Tibial nerve (tissue), 4 donors: Measurements from ENCODE around the gene LRRC59.

Experiments used
- EP300 ChIP-seq, 2 donors: sonication (generic); formaldehyde crosslinking; IDR thresholded peaks; one replicate each; pipeline ENCODE4 v1.6.1; 2017; ENCODE audit warnings: antibody characterized with exemption in 2 of 2, mild to moderate bottlenecking in 1 of 2
- POLR2A ChIP-seq, 2 donors: fragments of 450-650 bp; IDR thresholded peaks; one replicate each; pipeline ENCODE4 v1.6.1; 2017; ENCODE audit warnings: antibody characterized with exemption in 2 of 2, mild to moderate bottlenecking in 2 of 2, moderate library complexity in 2 of 2
- TF ChIP-seq, protein P1 (sequence below), 5 experiments: fragments of 200-600 bp in 3 of 5; fragments of 450-650 bp in 2 of 5; sonication (generic) in 3 of 5; IDR thresholded peaks; one replicate each; pipeline ENCODE4 v1.5.1; 2016 to 2019; ENCODE audit warnings: antibody characterized with exemption in 5 of 5, mild to moderate bottlenecking in 3 of 5, moderate library complexity in 2 of 5

DNA sequence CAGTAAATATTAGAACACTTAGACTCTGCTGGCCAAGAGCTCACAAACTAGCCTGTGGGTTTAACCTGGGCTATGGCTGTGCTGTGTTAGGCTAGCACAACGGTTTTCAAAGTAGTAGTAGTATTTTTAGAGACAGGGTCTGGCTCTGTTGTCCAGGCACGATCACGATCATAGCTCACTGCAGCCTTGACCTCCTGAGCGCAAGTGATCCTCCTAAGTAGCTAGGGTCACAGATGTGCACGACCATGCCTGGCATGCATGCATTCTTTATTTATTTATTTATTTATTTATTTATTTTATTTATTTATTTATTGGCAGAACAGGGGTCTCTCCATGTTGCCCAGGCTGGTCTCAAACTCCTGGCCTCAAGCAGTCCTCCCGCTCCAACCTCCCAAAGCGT lies 34.7 kb downstream of the LRRC59 start:
- TF ChIP-seq, protein P1, sequence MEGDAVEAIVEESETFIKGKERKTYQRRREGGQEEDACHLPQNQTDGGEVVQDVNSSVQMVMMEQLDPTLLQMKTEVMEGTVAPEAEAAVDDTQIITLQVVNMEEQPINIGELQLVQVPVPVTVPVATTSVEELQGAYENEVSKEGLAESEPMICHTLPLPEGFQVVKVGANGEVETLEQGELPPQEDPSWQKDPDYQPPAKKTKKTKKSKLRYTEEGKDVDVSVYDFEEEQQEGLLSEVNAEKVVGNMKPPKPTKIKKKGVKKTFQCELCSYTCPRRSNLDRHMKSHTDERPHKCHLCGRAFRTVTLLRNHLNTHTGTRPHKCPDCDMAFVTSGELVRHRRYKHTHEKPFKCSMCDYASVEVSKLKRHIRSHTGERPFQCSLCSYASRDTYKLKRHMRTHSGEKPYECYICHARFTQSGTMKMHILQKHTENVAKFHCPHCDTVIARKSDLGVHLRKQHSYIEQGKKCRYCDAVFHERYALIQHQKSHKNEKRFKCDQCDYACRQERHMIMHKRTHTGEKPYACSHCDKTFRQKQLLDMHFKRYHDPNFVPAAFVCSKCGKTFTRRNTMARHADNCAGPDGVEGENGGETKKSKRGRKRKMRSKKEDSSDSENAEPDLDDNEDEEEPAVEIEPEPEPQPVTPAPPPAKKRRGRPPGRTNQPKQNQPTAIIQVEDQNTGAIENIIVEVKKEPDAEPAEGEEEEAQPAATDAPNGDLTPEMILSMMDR (IDR thresholded peaks at IDR 0.05) = no peak
- TF ChIP-seq POLR2A (IDR thresholded peaks at IDR 0.05) (no peak), EP300 (IDR thresholded peaks at IDR 0.05) (no peak)
